Glutamatergic neuron (in vitro differentiated cells): ENCODE measurements around the gene TMCC2. TPM values are rescaled to one million over a fixed set of nuclear protein-coding genes. Genes with fewer than 3 reads are reported as not detected.

Experiments used
- DNase-seq: peaks from one replicate; pipeline ENCODE4 v3.0.0; 2022
- H3K27ac Mint-ChIP-seq: one replicate; pipeline ENCODE4 v1.8.0; 2020; ENCODE audit warnings: mild to moderate bottlenecking, mixed read lengths, inconsistent platforms; ENCODE audit not compliant: unreplicated experiment
- H3K27me3 Mint-ChIP-seq: one replicate; pipeline ENCODE4 v1.8.0; 2020; ENCODE audit warnings: mild to moderate bottlenecking, moderate library complexity, mixed read lengths, inconsistent platforms; ENCODE audit not compliant: unreplicated experiment
- H3K36me3 Mint-ChIP-seq: one replicate; pipeline ENCODE4 v1.8.0; 2020; ENCODE audit warnings: mild to moderate bottlenecking, mixed read lengths, inconsistent platforms; ENCODE audit not compliant: unreplicated experiment
- H3K4me1 Mint-ChIP-seq: one replicate; pipeline ENCODE4 v1.8.0; 2020; ENCODE audit warnings: mild to moderate bottlenecking, low read depth, mixed read lengths, inconsistent platforms; ENCODE audit not compliant: unreplicated experiment
- H3K4me3 Mint-ChIP-seq: one replicate; pipeline ENCODE4 v1.8.0; 2020; ENCODE audit warnings: mild to moderate bottlenecking, mixed read lengths, inconsistent platforms; ENCODE audit not compliant: unreplicated experiment
- H3K9me3 Mint-ChIP-seq: one replicate; pipeline ENCODE4 v1.8.0; 2020; ENCODE audit warnings: mild to moderate bottlenecking, moderate library complexity, mixed read lengths, inconsistent platforms; ENCODE audit not compliant: unreplicated experiment
- CTCF ChIP-seq: fragments of 200-600 bp; sonication (generic); IDR thresholded peaks from one replicate; pipeline ENCODE4 v1.5.0; 2021; ENCODE audit not compliant: partially characterized antibody, unreplicated experiment
- total RNA-seq: library from RNA; stranded (reverse); fragmentation: NEBNext Ultra II Directional; extraction: Animal tissue kit (Norgen Biotek cat#: 25700); gene quantifications from one replicate; pipeline ENCODE4 v1.2.1, GENCODE V29; 2021; ENCODE audit not compliant: unreplicated experiment

The TMCC2 gene
- total RNA-seq, 1 donor from 2014 or later, result 80.1 TPM

- Mint-ChIP-seq H3K27me3 (peaks cover 5% of the 10 kb centered on the region), H3K36me3 (no peaks in the 10 kb centered on the region), H3K4me3 (no peak overlapping the region), H3K27ac (no peak overlapping the region), H3K4me1 (peaks cover 22% of the 10 kb centered on the region), H3K9me3 (peaks cover 11% of the 10 kb centered on the region)
- no peak for TF ChIP-seq CTCF
- no peak for DNase-seq
These were observed 42.5 kb downstream of the TMCC2 start for GRCh38 chr1:205270271-205270670.

- no peak for TF ChIP-seq CTCF
- peaks cover 5% of the 10 kb centered on the region for H3K27me3 Mint-ChIP-seq
- no peak for DNase-seq
- no peak overlapping the region for H3K4me3 Mint-ChIP-seq
- H3K27ac Mint-ChIP-seq, result peak overlapping the region; percentile 62
- peaks cover 11% of the 10 kb centered on the region for H3K9me3 Mint-ChIP-seq
- H3K36me3 Mint-ChIP-seq, result no peaks in the 10 kb centered on the region
- peaks cover 22% of the 10 kb centered on the region for H3K4me1 Mint-ChIP-seq
These were observed 43.0 kb downstream of the TMCC2 start for GRCh38 chr1:205270764-205271163.

GRCh38 chr1:205271277-205271676, 43.5 kb downstream of the TMCC2 start:
- Mint-ChIP-seq H3K4me1 (peaks cover 24% of the 10 kb centered on the region), H3K4me3 (no peak overlapping the region), H3K9me3 (peaks cover 11% of the 10 kb centered on the region), H3K27ac (peak overlapping the region; percentile 62), H3K27me3 (peaks cover 5% of the 10 kb centered on the region), H3K36me3 (no peaks in the 10 kb centered on the region)
- TF ChIP-seq CTCF, result no peak
- no peak for DNase-seq

- Mint-ChIP-seq H3K4me3 (no peak overlapping the region), H3K9me3 (peaks cover 11% of the 10 kb centered on the region), H3K27me3 (peaks cover 5% of the 10 kb centered on the region), H3K27ac (no peak overlapping the region), H3K4me1 (peaks cover 22% of the 10 kb centered on the region), H3K36me3 (no peaks in the 10 kb centered on the region)
- no peak for TF ChIP-seq CTCF
- DNase-seq, result no peak
These were observed 44.0 kb downstream of the TMCC2 start for GRCh38 chr1:205271745-205272144.

GRCh38 chr1:205272536-205272935, 44.8 kb downstream of the TMCC2 start:
- Mint-ChIP-seq H3K4me3 (no peak overlapping the region), H3K9me3 (peaks cover 11% of the 10 kb centered on the region), H3K36me3 (no peaks in the 10 kb centered on the region), H3K4me1 (peaks cover 17% of the 10 kb centered on the region), H3K27me3 (peaks cover 5% of the 10 kb centered on the region), H3K27ac (peak overlapping the region; percentile 93)
- no peak for TF ChIP-seq CTCF
- peak; percentile 53 for DNase-seq
